Measurements from ENCODE around the gene MC5R. TPM values are rescaled to one million over a fixed set of nuclear protein-coding genes. Genes with fewer than 3 reads are reported as not detected.

Gene MC5R
- total RNA-seq, 2 experiments from 2014 or later = not detected

DNA sequence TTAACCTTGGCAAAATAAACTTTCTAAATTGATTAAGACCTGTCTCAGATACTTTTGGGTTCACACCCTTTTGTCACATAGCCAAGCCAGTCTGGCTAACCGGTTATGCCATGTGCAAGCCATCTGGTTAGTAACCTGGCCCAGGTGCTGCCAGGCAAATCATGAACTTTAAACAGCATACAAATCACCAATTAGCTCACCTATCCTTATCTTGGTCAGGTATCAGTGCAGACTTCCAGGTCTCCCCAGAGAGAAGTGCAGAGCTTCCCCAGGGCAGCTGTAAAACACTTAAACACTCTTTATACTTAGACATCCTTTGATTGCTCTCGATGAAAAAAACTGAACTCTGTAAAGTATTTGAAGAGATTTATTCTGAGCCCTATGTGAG is 14.9 kb upstream of the MC5R start:
- no peaks in the 10 kb centered on the region for H3K4me1 Mint-ChIP-seq (ENCODE audit: low read depth)
- H3K36me3 Mint-ChIP-seq (ENCODE audit: low read depth) = no peaks in the 10 kb centered on the region
- H3K27ac Mint-ChIP-seq = no peak overlapping the region
- ChIA-PET CTCF (interaction anchor here (0.6 to 1.4 kb wide), 2 partner anchors 25 to 279 kb away, joined by 3 to 5 read pairs; no protein-coding TSS in a partner anchor), POLR2A (no interaction called here)
- H3K27me3 Mint-ChIP-seq (ENCODE audit: low read depth) = peaks cover 35% of the 10 kb centered on the region
- ATAC-seq = no peak
- no peaks in the 10 kb centered on the region for H3K9me3 Mint-ChIP-seq (ENCODE audit: insufficient read depth)
- H3K4me3 Mint-ChIP-seq = no peak overlapping the region
- DNase-seq = peak; percentile 11

DNA sequence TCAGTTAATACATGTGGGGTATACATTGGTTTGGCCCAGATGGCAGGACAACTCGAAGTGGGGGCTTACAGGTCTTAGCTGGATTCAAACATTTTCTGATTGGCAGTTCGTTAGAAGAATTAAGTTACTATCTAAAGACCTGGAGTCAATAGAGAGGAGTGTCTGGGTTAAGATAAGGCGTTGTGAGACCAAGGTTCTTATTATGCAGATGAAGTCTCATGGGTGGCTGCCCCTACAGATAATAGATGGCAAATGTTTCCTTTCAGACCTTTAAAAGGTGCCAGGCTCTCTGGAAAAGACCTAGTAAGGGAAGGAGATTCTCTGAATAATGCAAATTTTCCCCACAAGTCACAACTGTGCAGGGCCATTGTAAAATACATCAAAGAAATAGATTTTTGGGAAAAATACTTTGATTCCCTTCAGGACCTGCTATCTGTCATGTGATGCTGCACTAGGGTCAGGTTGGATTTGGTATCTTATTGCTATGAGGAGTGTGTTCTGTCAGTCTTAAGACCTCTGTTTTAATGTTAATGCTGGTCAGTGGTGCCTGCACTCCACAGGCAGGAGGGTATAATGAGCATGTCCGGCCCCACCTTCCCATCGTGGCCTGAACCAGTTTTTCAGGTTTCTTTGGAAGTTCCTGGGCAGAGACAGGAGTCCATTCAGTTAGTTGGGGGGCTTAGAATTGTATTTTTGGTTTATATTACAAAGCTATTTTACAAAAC is 14.3 kb upstream of the MC5R start:
- H3K27ac Mint-ChIP-seq = no peak overlapping the region
- no peak for ATAC-seq
- ChIA-PET CTCF (interaction anchor here (0.6 to 4.5 kb wide), 3 partner anchors 15 to 278 kb away, joined by 3 to 24 read pairs (median 5); partner anchors contain the start of gene MC5R), POLR2A (interaction anchor here (0.6 kb wide), 2 partner anchors 105 to 136 kb away, joined by 3 to 4 read pairs; no protein-coding TSS in a partner anchor)
- no peaks in the 10 kb centered on the region for H3K9me3 Mint-ChIP-seq (ENCODE audit: insufficient read depth)
- DNase-seq = peak; percentile 4
- no peaks in the 10 kb centered on the region for H3K4me1 Mint-ChIP-seq (ENCODE audit: low read depth)
- no peaks in the 10 kb centered on the region for H3K36me3 Mint-ChIP-seq (ENCODE audit: low read depth)
- peaks cover 28% of the 10 kb centered on the region for H3K27me3 Mint-ChIP-seq (ENCODE audit: low read depth)
- no peak overlapping the region for H3K4me3 Mint-ChIP-seq

DNA sequence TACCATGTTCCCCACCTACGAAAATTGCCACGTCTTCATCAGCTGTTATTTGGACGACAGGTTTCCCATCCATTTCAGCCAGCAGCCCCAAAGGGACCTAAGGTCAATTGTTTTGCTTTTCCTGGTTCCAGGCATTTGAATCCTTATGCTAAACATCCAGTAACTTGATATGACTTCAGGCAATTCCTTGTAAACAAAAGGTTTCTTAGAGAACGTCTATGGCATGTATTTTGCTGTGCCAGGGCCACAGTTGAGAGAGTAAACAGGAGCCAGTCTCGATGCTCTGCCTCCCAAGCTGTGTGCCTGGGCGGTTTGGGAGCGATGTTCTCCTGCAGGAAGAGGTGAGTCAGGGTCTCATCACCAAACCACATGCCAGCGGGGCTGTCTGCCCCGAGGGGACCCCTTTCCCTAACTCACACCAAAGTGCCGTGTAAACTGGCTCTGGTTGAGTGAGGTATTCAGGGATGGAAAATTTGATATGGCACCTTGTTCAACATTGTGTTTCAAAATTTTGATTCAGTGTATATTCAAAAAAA is 12.9 kb upstream of the MC5R start:
- ChIA-PET CTCF (interaction anchor here (1.2 to 4.5 kb wide), 3 partner anchors 8 to 275 kb away, joined by 3 to 36 read pairs (median 24); partner anchors contain the start of gene MC5R), POLR2A (no interaction called here)
- Mint-ChIP-seq H3K4me3 (no peak overlapping the region), H3K4me1 (ENCODE audit: low read depth) (no peaks in the 10 kb centered on the region), H3K27me3 (ENCODE audit: low read depth) (peaks cover 20% of the 10 kb centered on the region), H3K27ac (no peak overlapping the region), H3K9me3 (ENCODE audit: insufficient read depth) (no peaks in the 10 kb centered on the region), H3K36me3 (ENCODE audit: low read depth) (no peaks in the 10 kb centered on the region)
- DNase-seq = peak; percentile 12
- ATAC-seq = no peak

DNA sequence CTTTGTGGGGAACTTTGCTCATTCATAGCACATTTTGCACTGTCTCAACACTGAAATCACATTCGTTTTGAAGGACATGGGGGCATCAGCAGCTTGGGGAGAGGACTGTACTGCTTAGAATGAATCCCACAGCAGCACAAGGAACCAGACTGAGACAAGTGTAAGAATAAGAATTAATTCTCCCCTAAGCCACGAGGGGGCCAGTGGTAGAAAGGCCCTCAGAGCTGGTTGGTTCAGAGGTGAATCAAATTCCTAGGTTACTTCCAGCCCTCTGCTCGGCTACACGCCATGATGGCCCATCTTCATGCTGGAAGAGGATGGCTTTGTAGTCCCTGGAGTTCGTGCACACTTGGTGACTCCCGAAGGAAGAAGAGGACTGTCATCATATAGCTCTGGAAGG is 12.0 kb upstream of the MC5R start:
- CTCF ChIA-PET = interaction anchor here (0.9 to 4.5 kb wide), 15 partner anchors 9 to 596 kb away, joined by 3 to 36 read pairs (median 4); partner anchors contain the start of gene MC5R
- ATAC-seq = no peak
- no peak overlapping the region for H3K27ac Mint-ChIP-seq
- H3K36me3 Mint-ChIP-seq (ENCODE audit: low read depth) = no peaks in the 10 kb centered on the region
- H3K9me3 Mint-ChIP-seq (ENCODE audit: insufficient read depth) = no peaks in the 10 kb centered on the region
- peaks cover 15% of the 10 kb centered on the region for H3K27me3 Mint-ChIP-seq (ENCODE audit: low read depth)
- no peaks in the 10 kb centered on the region for H3K4me1 Mint-ChIP-seq (ENCODE audit: low read depth)
- POLR2A ChIA-PET = no interaction called here
- DNase-seq = peak; percentile 19
- H3K4me3 Mint-ChIP-seq = no peak overlapping the region

GRCh38 chr18:13813271-13813849 is 10.6 kb upstream of the MC5R start:
- H3K4me1 Mint-ChIP-seq (ENCODE audit: low read depth) = no peaks in the 10 kb centered on the region
- ATAC-seq (peak; percentile 79), DNase-seq (peak; percentile 66)
- POLR2A ChIA-PET = no interaction called here
- H3K36me3 Mint-ChIP-seq (ENCODE audit: low read depth) = no peaks in the 10 kb centered on the region
- peaks cover 15% of the 10 kb centered on the region for H3K27me3 Mint-ChIP-seq (ENCODE audit: low read depth)
- CTCF ChIA-PET = interaction anchor here (0.7 to 4.5 kb wide), 24 partner anchors 8 to 688 kb away, joined by 3 to 36 read pairs (median 4); partner anchors contain the start of genes MC2R and MC5R
- H3K9me3 Mint-ChIP-seq (ENCODE audit: insufficient read depth) = no peaks in the 10 kb centered on the region
- no peak overlapping the region for H3K27ac Mint-ChIP-seq
- H3K4me3 Mint-ChIP-seq = no peak overlapping the region

- POLR2A ChIA-PET = no interaction called here
- Mint-ChIP-seq H3K27me3 (ENCODE audit: low read depth) (peaks cover 15% of the 10 kb centered on the region), H3K36me3 (ENCODE audit: low read depth) (no peaks in the 10 kb centered on the region), H3K9me3 (ENCODE audit: insufficient read depth) (no peaks in the 10 kb centered on the region), H3K27ac (no peak overlapping the region), H3K4me1 (ENCODE audit: low read depth) (peaks cover 9% of the 10 kb centered on the region), H3K4me3 (no peak overlapping the region)
- DNase-seq (no peak), ATAC-seq (no peak)
- CTCF ChIA-PET = interaction anchor here (1.4 kb wide), 1 partner anchor 14 kb away, joined by 3 read pairs; no protein-coding TSS in a partner anchor
Measured at GRCh38 chr18:13826209-13826608, 2.3 kb downstream of the MC5R start.

DNA sequence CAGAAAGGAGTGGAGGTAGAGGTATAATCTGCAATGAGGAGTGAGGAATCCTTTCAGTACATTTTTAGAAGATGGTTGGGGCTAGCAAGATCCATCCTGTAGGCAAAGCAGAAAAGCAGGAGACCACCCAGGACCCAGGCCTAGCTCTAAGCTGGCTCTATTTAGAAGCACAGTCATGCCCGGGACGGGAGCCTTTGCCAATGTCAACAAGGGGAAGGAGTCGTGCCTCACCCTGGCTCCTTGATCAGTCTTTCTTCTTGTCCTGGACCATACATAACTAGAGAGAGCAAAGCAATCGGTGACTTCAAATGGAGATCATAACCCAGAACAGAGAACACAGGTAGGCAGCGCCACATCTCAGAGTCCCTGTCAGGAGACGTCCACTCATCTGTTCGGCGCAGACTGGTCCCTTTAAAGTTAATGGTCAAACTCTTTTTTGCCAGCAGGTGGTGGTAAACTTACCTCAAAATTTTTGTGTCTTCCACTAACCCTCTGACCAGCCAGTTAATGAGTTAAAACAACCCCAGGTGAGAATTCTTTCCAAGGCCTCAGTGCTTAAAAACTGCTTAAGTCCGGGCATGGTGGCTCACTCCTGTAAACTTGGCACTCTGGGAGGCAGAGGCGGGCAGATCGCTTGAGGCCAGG is 8.0 kb downstream of the MC5R start:
- ATAC-seq (no peak), DNase-seq (no peak)
- ChIA-PET CTCF (interaction anchor here (1.2 to 1.4 kb wide), 2 partner anchors 8 to 19 kb away, joined by 4 read pairs; partner anchors contain the start of gene MC5R), POLR2A (no interaction called here)
- no peak overlapping the region for H3K4me3 Mint-ChIP-seq
- H3K27ac Mint-ChIP-seq = no peak overlapping the region
- H3K4me1 Mint-ChIP-seq (ENCODE audit: low read depth) = no peaks in the 10 kb centered on the region
- no peaks in the 10 kb centered on the region for H3K9me3 Mint-ChIP-seq (ENCODE audit: insufficient read depth)
- H3K36me3 Mint-ChIP-seq (ENCODE audit: low read depth) = no peaks in the 10 kb centered on the region
- H3K27me3 Mint-ChIP-seq (ENCODE audit: low read depth) = peaks cover 17% of the 10 kb centered on the region

GRCh38 chr18:13834496-13835015 is 10.6 kb downstream of the MC5R start:
- Mint-ChIP-seq H3K27ac (no peak overlapping the region), H3K36me3 (ENCODE audit: low read depth) (no peaks in the 10 kb centered on the region), H3K27me3 (ENCODE audit: low read depth) (peaks cover 19% of the 10 kb centered on the region), H3K4me3 (no peak overlapping the region), H3K4me1 (ENCODE audit: low read depth) (no peaks in the 10 kb centered on the region), H3K9me3 (ENCODE audit: insufficient read depth) (no peaks in the 10 kb centered on the region)
- CTCF ChIA-PET = no interaction called here
- ATAC-seq (no peak), DNase-seq (no peak)
- POLR2A ChIA-PET = no interaction called here

- Mint-ChIP-seq H3K27ac (no peak overlapping the region), H3K27me3 (ENCODE audit: low read depth) (peaks cover 21% of the 10 kb centered on the region), H3K4me3 (no peak overlapping the region), H3K9me3 (ENCODE audit: insufficient read depth) (no peaks in the 10 kb centered on the region), H3K4me1 (ENCODE audit: low read depth) (no peaks in the 10 kb centered on the region), H3K36me3 (ENCODE audit: low read depth) (no peaks in the 10 kb centered on the region)
- ChIA-PET POLR2A (no interaction called here), CTCF (no interaction called here)
- ATAC-seq (no peak), DNase-seq (no peak)
Measured at GRCh38 chr18:13835202-13835601, 11.3 kb downstream of the MC5R start.

- Mint-ChIP-seq H3K4me3 (no peak overlapping the region), H3K9me3 (ENCODE audit: insufficient read depth) (no peaks in the 10 kb centered on the region), H3K27ac (no peak overlapping the region), H3K27me3 (ENCODE audit: low read depth) (peaks cover 18% of the 10 kb centered on the region), H3K4me1 (ENCODE audit: low read depth) (no peaks in the 10 kb centered on the region), H3K36me3 (ENCODE audit: low read depth) (no peaks in the 10 kb centered on the region)
- DNase-seq = no peak
- CTCF ChIA-PET = no interaction called here
- no peak for ATAC-seq
- POLR2A ChIA-PET = no interaction called here
Measured at GRCh38 chr18:13836559-13836958, 12.6 kb downstream of the MC5R start.

GRCh38 chr18:13849791-13850190 is 25.8 kb downstream of the MC5R start:
- ATAC-seq (no peak), DNase-seq (no peak)
- Mint-ChIP-seq H3K27me3 (ENCODE audit: low read depth) (no peaks in the 10 kb centered on the region), H3K4me3 (no peak overlapping the region), H3K36me3 (ENCODE audit: low read depth) (no peaks in the 10 kb centered on the region), H3K4me1 (ENCODE audit: low read depth) (no peaks in the 10 kb centered on the region), H3K9me3 (ENCODE audit: insufficient read depth) (no peaks in the 10 kb centered on the region), H3K27ac (no peak overlapping the region)
- ChIA-PET CTCF (no interaction called here), POLR2A (no interaction called here)
